Retinal pigment epithelial cell (primary cell): Measurements from ENCODE around the gene SKA2.
"Not testable (repeated sequence)": the region's sequence is repeated elsewhere in the genome, so short reads cannot be mapped to it uniquely, and the experiment has no call there.

Source experiments
- DNase-seq: peaks from one replicate; pipeline ENCODE4 v3.0.0-alpha.2; 2010; ENCODE audit warnings: low read depth
- H3K4me3 ChIP-seq: 2 replicates; pipeline ENCODE4 v1.5.1; 2011; ENCODE audit warnings: mild to moderate bottlenecking, low read length, control low read depth, moderate library complexity
- TF ChIP-seq, protein P1 (sequence below): conservative IDR thresholded peaks from 2 replicates; pipeline ENCODE4 v1.5.1; 2011; ENCODE audit warnings: low read depth, low read length, control low read depth, inconsistent platforms

The SKA2 gene

DNA sequence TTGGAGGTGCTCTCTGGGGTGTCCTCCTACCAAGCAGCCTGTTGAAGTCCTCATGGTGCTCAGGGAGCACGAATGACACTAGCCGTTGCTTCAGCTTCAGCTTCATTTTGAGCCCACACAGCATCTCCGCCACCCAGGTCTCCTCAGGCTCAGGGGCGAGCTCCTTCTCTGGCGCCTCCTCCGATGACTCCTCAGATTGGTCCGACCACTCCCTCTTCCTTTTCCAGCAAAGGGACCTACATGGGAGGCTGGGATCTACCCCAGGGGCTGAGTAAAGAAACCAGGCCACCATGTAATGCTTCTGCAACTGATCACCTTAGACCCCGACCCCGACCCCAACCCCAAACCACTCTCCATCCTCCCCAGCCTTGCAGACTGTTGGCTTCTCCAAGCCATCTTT, 26.5 kb upstream of the SKA2 start:
- H3K4me3 ChIP-seq = no peak overlapping the region
- TF ChIP-seq, protein P1, sequence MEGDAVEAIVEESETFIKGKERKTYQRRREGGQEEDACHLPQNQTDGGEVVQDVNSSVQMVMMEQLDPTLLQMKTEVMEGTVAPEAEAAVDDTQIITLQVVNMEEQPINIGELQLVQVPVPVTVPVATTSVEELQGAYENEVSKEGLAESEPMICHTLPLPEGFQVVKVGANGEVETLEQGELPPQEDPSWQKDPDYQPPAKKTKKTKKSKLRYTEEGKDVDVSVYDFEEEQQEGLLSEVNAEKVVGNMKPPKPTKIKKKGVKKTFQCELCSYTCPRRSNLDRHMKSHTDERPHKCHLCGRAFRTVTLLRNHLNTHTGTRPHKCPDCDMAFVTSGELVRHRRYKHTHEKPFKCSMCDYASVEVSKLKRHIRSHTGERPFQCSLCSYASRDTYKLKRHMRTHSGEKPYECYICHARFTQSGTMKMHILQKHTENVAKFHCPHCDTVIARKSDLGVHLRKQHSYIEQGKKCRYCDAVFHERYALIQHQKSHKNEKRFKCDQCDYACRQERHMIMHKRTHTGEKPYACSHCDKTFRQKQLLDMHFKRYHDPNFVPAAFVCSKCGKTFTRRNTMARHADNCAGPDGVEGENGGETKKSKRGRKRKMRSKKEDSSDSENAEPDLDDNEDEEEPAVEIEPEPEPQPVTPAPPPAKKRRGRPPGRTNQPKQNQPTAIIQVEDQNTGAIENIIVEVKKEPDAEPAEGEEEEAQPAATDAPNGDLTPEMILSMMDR = no peak
- no peak for DNase-seq

DNA sequence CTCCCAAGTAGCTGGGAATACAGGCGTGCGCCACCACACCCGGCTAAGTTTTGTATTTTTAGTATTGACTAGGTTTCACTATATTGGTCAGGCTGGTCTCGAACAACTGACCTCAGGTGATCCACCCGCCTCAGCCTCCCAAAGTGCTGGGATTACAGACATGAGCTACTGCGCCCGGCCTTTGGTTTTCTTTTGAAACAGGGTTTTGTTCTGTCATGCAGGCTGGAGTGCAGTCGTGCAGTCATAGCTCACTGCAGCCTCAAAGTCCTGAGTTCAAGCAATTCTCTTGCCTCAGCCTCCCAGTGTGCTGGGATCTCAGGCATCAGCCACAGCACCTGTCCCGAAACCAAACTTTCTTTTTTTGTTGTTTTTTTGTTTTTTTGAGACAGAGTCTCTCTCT, 25.6 kb upstream of the SKA2 start:
- TF ChIP-seq, protein P1 = no peak
- DNase-seq = no peak
- no peak overlapping the region for H3K4me3 ChIP-seq

DNA sequence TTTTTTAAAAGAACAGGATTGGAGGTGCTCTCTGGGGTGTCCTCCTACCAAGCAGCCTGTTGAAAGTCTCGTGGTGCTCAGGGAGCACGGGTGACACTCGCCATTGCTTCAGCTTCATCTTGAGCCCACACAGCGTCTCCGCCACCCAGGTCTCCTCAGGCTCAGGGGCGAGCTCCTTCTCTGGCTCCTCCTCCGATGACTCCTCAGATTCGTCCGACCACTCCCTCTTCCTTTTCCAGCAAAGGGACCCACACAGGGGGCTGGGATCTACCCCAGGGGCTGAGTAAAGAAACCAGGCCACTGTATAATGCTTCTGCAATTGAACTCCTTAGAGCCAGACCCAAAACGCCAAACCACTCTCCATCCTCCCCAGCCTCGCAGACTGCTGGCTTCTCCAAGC, 24.6 kb upstream of the SKA2 start:
- not testable (repeated sequence) for H3K4me3 ChIP-seq, DNase-seq

DNA sequence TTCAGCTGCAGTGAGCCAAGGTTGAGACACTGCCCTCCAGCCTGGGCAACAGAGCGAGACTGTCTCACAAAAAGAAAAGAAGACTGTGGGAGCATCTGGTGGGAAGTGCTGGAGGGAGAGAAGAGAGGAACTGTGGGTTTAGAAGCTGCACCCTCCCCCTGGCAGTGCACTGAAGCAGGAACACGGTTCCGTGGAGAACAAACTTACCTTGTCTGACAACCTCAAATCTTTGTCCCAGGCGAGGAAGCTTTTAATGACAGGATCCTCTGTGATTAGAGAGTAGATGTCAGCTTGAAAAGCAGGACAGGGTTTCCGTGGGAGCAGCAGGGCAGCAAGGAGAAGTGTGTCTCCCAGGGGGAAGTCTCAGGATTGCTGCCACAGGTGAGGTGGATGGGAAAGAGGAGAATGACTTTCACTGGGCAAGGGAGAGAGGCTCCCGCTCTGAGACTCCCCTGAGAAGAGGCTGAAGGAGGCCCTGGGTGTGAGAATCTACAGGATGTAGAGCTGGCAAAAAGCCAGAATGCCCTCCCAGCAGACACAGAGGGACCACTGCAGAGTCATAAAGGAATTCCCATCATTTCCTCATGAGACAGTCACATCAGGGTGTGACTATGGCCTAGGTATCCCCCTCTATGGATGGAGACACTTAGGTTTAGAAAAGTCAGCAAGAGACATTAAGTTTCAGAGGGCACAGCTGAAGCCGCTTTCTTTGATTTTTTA, 23.4 kb upstream of the SKA2 start:
- TF ChIP-seq, protein P1 = no peak
- DNase-seq = no peak

DNA sequence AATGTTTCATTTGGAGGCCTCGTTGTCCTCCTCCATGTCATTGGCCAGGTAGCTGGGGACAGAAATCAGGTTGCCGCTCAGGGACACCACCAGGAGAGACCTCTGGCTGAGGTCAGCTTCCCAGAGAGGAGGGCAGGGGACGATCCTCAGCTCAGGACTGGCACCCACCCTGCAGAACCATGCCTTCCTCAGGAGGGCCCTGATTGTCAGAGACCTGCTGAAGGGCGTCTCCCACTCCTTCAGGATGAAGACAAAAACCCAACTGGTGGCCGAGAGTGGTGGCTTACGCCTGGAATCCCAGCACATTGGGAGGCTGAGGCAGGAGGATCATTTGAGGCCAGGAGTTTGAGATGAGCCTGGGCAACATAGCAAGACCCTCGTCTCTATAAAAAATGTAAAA, 20.1 kb upstream of the SKA2 start:
- no peak overlapping the region for H3K4me3 ChIP-seq
- TF ChIP-seq, protein P1 = no peak
- no peak for DNase-seq

More for the DNA sequence above, 23.4 kb upstream of the SKA2 start:
- no peak overlapping the region for H3K4me3 ChIP-seq

DNA sequence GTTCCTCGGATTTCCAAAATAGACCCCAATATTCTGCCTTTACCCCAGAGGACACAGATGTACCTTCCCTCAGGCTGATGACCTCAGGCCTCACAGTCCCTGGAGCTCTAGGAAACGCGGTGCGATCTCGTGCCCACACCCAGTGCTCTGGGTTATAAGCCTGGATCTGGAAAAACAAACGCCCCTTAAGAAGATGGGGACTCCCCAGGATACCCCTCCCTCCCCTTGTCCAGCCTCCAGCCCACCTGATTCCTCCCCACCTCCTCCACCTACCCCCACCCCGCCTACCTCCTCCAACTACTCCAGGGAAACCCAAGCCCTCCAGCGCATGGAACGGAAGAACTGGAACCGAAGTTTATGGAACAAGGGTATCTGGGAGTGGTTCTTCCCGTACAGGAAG, 19.7 kb upstream of the SKA2 start:
- TF ChIP-seq, protein P1 = no peak
- H3K4me3 ChIP-seq = no peak overlapping the region
- no peak for DNase-seq

DNA sequence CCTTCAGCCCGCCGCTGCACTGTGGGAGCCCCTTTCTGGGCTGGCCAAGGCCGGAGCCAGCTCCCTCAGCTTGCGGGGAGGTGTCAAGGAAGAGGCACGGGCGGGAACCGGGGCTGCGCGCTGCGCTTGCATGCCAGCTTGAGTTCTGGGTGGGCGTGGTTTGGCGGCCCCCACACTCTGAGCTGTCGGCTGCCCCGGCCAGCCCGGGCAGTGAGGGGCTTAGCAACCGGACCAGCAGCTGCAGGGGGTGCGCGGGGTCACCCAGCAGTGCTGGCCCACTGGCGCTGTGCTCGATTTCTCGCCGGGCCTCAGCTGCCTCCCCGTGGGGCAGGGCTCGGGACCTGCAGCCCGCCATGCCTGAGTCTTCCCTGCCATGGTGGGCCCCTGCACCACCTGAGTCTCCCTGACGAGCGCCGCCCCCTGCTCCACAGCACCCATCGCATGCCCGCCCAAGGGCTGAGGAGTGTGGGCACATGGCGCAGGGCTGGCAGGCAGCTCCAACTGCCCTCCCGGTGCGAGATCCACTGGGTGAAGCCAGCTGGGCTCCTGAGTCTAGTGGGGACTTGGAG, 17.5 kb upstream of the SKA2 start:
- DNase-seq = no peak
- TF ChIP-seq, protein P1 = no peak
- no peak overlapping the region for H3K4me3 ChIP-seq
